ENCODE results near the gene PODNL1.

The PODNL1 gene

DNA sequence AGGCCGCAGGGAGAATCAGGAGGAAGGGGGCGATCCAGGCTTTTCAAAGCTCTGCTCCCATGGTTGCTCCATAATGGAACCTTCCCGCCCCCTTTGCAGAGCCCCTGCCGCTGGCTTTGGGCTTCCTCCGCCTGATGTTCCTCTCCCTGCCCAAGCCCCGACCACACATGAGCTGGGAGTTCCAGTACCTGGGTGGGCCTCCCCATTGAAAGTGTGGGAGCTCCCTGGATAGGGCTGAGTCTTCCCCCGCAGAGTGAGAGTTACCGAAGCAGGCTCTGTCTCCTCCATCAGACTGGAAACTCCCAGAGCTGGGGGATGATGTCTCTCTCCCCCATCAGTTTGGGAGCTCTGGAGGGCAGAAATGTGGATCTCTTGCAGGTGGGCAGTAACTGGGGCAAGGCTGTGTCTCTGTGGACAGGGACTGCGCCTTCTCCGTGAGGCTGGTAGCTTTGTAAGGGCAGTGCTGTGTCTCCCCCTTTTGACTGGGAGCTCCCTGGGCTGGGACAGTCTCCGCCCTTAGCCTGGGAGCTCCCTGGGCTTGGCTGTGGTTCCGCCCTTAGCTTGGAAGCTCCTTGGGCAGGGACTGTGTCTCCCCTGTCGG is 14.8 kb upstream of the PODNL1 start:
- Histone ChIP-seq H3K27ac (ENCODE audit: low read depth, low read length) (peak overlapping the region; percentile 58; the same call in 1 of the 2 replicates), H3K4me3 (ENCODE audit: low read length) (peak overlapping the region; percentile 97), H3K9me3 (ENCODE audit: control insufficient read depth, insufficient read depth, low read length) (no peaks in the 10 kb centered on the region), H3K9me2 (replicated peaks; ENCODE audit: control insufficient read depth, low read length) (no peaks in the 10 kb centered on the region), H3K4me1 (ENCODE audit: control insufficient read depth, low read length) (peaks cover 16% of the 10 kb centered on the region), H3K36me3 (ENCODE audit: control insufficient read depth, low read length) (peaks cover 36% of the 10 kb centered on the region), H4K20me1 (ENCODE audit: control insufficient read depth, insufficient read depth, low read depth, low read length) (peaks cover 6% of the 10 kb centered on the region; the same call in 1 of the 2 replicates), H3K79me2 (ENCODE audit: control insufficient read depth, low read length) (peaks cover 28% of the 10 kb centered on the region), H3F3A (ENCODE audit: control insufficient read depth, insufficient read depth) (no peaks in the 10 kb centered on the region), H3K27me3 (ENCODE audit: control insufficient read depth, low read length) (no peaks in the 10 kb centered on the region), H3K4me2 (ENCODE audit: low read length) (peak overlapping the region; percentile 77)
- TF ChIP-seq EZH2phosphoT487 (IDR thresholded peaks at IDR 0.05; ENCODE audit: borderline replicate concordance, low read length) = no peak
- TF ChIP-seq, protein P1, sequence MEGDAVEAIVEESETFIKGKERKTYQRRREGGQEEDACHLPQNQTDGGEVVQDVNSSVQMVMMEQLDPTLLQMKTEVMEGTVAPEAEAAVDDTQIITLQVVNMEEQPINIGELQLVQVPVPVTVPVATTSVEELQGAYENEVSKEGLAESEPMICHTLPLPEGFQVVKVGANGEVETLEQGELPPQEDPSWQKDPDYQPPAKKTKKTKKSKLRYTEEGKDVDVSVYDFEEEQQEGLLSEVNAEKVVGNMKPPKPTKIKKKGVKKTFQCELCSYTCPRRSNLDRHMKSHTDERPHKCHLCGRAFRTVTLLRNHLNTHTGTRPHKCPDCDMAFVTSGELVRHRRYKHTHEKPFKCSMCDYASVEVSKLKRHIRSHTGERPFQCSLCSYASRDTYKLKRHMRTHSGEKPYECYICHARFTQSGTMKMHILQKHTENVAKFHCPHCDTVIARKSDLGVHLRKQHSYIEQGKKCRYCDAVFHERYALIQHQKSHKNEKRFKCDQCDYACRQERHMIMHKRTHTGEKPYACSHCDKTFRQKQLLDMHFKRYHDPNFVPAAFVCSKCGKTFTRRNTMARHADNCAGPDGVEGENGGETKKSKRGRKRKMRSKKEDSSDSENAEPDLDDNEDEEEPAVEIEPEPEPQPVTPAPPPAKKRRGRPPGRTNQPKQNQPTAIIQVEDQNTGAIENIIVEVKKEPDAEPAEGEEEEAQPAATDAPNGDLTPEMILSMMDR (IDR thresholded peaks at IDR 0.05; ENCODE audit: low read depth, low read length, poor library complexity, severe bottlenecking) = no peak

DNA sequence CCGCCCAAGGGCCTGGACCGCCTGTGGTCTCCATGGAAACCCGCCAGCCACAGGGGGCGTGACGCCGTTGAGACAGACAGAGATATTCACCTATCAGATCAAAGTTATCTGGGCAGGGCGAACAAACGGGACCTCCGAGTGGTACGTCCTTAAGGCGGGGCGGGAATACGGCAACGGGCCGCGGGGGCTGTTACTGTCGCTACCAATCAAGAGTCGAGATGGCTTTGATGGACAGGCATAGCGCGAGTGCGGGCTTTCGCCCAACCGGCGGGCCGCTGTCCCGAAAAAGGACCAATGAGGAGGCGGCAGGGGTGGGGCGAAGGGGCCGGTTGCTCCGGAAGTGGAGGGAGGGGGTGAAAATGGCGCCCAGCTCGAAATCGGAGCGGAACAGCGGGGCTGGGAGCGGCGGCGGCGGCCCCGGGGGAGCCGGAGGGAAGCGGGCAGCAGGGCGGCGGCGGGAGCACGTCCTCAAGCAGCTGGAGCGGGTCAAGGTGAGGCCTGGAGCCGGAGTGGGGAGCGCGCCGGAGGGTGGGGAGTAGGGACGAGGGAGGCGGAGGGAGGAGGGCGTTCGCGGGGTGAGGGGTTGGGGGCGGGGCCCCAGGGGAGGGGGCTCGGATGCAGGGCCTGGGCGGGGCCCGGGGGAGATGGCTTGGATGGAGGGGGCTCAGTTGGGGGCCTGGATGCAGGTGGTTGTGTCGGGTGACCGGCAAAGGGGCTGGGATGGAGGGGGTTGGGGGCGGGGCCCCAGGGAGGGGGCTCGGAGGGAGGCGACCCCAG is 14.1 kb upstream of the PODNL1 start, which contains the start of gene DCAF15:
Gene DCAF15, plus strand, starts transcription at position 356 of the 777 bp plus-strand sequence. Its CDS starts 4 bp downstream, at position 360.
- H3K4me1 ChIP-seq (ENCODE audit: control insufficient read depth, low read length) = peaks cover 16% of the 10 kb centered on the region
- H3K36me3 ChIP-seq (ENCODE audit: control insufficient read depth, low read length) = peaks cover 32% of the 10 kb centered on the region
- peak within 1 kb of the TSS; percentile 92 for H3K4me2 ChIP-seq (ENCODE audit: low read length)
- peaks cover 28% of the 10 kb centered on the region for H3K79me2 ChIP-seq (ENCODE audit: control insufficient read depth, low read length)
- H3K27ac ChIP-seq (ENCODE audit: low read depth, low read length) = peak within 1 kb of the TSS; percentile 58
- no peak for TF ChIP-seq EZH2phosphoT487 (IDR thresholded peaks at IDR 0.05; ENCODE audit: borderline replicate concordance, low read length)
- TF ChIP-seq, protein P1 (IDR thresholded peaks at IDR 0.05; ENCODE audit: low read depth, low read length, poor library complexity, severe bottlenecking) = no peak
- no peaks in the 10 kb centered on the region for H3K27me3 ChIP-seq (ENCODE audit: control insufficient read depth, low read length)
- no peaks in the 10 kb centered on the region for H3K9me2 ChIP-seq (replicated peaks; ENCODE audit: control insufficient read depth, low read length)
- peaks cover 6% of the 10 kb centered on the region; the same call in 1 of the 2 replicates for H4K20me1 ChIP-seq (ENCODE audit: control insufficient read depth, insufficient read depth, low read depth, low read length)
- peak within 1 kb of the TSS; percentile 97 for H3K4me3 ChIP-seq (ENCODE audit: low read length)
- no peaks in the 10 kb centered on the region for H3F3A ChIP-seq (ENCODE audit: control insufficient read depth, insufficient read depth)
- H3K9me3 ChIP-seq (ENCODE audit: control insufficient read depth, insufficient read depth, low read length) = no peaks in the 10 kb centered on the region

DNA sequence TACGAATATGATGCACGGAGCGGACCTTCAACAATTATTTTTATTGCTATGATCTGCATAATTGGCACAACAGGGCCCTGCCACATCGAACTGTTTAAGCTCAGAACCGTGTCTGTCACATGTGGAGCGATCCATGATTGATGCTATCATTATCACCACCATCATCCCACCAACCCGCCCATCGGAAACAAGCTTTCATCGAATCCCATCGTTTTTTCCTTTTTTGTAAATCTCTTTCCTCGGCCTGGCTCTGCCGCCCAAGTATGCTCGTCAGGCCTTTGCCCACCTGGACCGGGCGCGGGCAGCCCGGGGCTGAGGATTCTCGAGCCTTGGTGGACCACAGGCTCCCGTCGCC is 13.6 kb upstream of the PODNL1 start:
- TF ChIP-seq, protein P1 (IDR thresholded peaks at IDR 0.05; ENCODE audit: low read depth, low read length, poor library complexity, severe bottlenecking) = no peak
- no peak for TF ChIP-seq EZH2phosphoT487 (IDR thresholded peaks at IDR 0.05; ENCODE audit: borderline replicate concordance, low read length)
- Histone ChIP-seq H3K9me3 (ENCODE audit: control insufficient read depth, insufficient read depth, low read length) (no peaks in the 10 kb centered on the region), H3F3A (ENCODE audit: control insufficient read depth, insufficient read depth) (no peaks in the 10 kb centered on the region), H3K27me3 (ENCODE audit: control insufficient read depth, low read length) (no peaks in the 10 kb centered on the region), H3K27ac (ENCODE audit: low read depth, low read length) (no peak overlapping the region), H3K4me2 (ENCODE audit: low read length) (peak overlapping the region; percentile 92), H4K20me1 (ENCODE audit: control insufficient read depth, insufficient read depth, low read depth, low read length) (peaks cover 6% of the 10 kb centered on the region; the same call in 1 of the 2 replicates), H3K4me1 (ENCODE audit: control insufficient read depth, low read length) (peaks cover 16% of the 10 kb centered on the region), H3K9me2 (replicated peaks; ENCODE audit: control insufficient read depth, low read length) (no peaks in the 10 kb centered on the region), H3K4me3 (ENCODE audit: low read length) (peak overlapping the region; percentile 97), H3K36me3 (ENCODE audit: control insufficient read depth, low read length) (peaks cover 26% of the 10 kb centered on the region), H3K79me2 (ENCODE audit: control insufficient read depth, low read length) (peaks cover 28% of the 10 kb centered on the region)
